ENCODE data around the gene RHEX. TPM values are rescaled to one million over a fixed set of nuclear protein-coding genes. Genes with fewer than 3 reads are reported as not detected.

RHEX gene
- polyA plus RNA-seq, 3 donors, result not detected

- Mint-ChIP-seq H3K27ac (no peak overlapping the region), H3K4me1 (peaks cover 10% of the 10 kb centered on the region), H3K36me3 (no peaks in the 10 kb centered on the region), H3K4me3 (no peak overlapping the region), H3K27me3 (ENCODE audit: low read depth in 3 of 3) (peaks cover 0 to 2% (median 0%) of the 10 kb centered on the region in 3 donors), H3K9me3 (peaks cover 0 to 2% (median 0%) of the 10 kb centered on the region in 7 donors)
- H3K4me3 ChIP-seq (replicated peaks in 1 of 3; ENCODE audit: low read depth in 2 of 3, low read length in 3 of 3), result no peak overlapping the region
- no peak overlapping the region for H3K27ac ChIP-seq (ENCODE audit: low read depth in 1 of 2, low read length in 2 of 2)
- TF ChIP-seq CTCF (IDR thresholded peaks at IDR 0.05), result no peak
- intact Hi-C loops (cut with micrococcal nuclease), result no loop called here
- H3K9me3 ChIP-seq (replicated peaks in 1 of 2; ENCODE audit: control insufficient read depth in 1 of 2, insufficient read depth in 1 of 2, low read length in 2 of 2), result no peaks in the 10 kb centered on the region
- WGBS (ENCODE audit: insufficient coverage), result no CpG with 5 or more reads among the region's 3 CpGs
- no peaks in the 10 kb centered on the region for H3K79me2 ChIP-seq (ENCODE audit: insufficient read depth, low read length)
- H3K9ac ChIP-seq (ENCODE audit: insufficient read depth, low read length, poor library complexity, severe bottlenecking), result no peak overlapping the region
- H3K36me3 ChIP-seq (replicated peaks in 1 of 2; ENCODE audit: control insufficient read depth in 1 of 2, insufficient read depth in 2 of 2, low read length in 2 of 2), result no peaks in the 10 kb centered on the region
- peaks cover 4 to 8% of the 10 kb centered on the region in 2 donors for H3K4me1 ChIP-seq (ENCODE audit: control insufficient read depth in 1 of 2, insufficient read depth in 2 of 2, low read length in 2 of 2)
- no peaks in the 10 kb centered on the region for H3K27me3 ChIP-seq (ENCODE audit: control insufficient read depth in 2 of 2, insufficient read depth in 2 of 2, low read length in 2 of 2)
- DNase-seq, result no peak
- no peaks in the 10 kb centered on the region for H4K20me1 ChIP-seq (ENCODE audit: insufficient read depth, low read length)
- no peak overlapping the region for H3K4me2 ChIP-seq (replicated peaks; ENCODE audit: extremely low read depth, low read length, poor library complexity, severe bottlenecking)
- H2AFZ ChIP-seq (ENCODE audit: insufficient read depth, low read depth, low read length, poor library complexity, severe bottlenecking), result no peak overlapping the region
Observed at GRCh38 chr1:206089341-206089740, 36.4 kb downstream of the RHEX start.

- Histone ChIP-seq H3K27ac (ENCODE audit: low read depth in 1 of 2, low read length in 2 of 2) (no peak overlapping the region), H3K4me3 (replicated peaks in 1 of 3; ENCODE audit: low read depth in 2 of 3, low read length in 3 of 3) (no peak overlapping the region), H3K9me3 (replicated peaks in 1 of 2; ENCODE audit: control insufficient read depth in 1 of 2, insufficient read depth in 1 of 2, low read length in 2 of 2) (no peaks in the 10 kb centered on the region), H3K4me2 (replicated peaks; ENCODE audit: extremely low read depth, low read length, poor library complexity, severe bottlenecking) (no peak overlapping the region), H4K20me1 (ENCODE audit: insufficient read depth, low read length) (no peaks in the 10 kb centered on the region), H3K27me3 (ENCODE audit: control insufficient read depth in 2 of 2, insufficient read depth in 2 of 2, low read length in 2 of 2) (no peaks in the 10 kb centered on the region), H3K36me3 (replicated peaks in 1 of 2; ENCODE audit: control insufficient read depth in 1 of 2, insufficient read depth in 2 of 2, low read length in 2 of 2) (no peaks in the 10 kb centered on the region), H3K4me1 (ENCODE audit: control insufficient read depth in 1 of 2, insufficient read depth in 2 of 2, low read length in 2 of 2) (peaks cover 25 to 27% of the 10 kb centered on the region in 2 donors), H3K9ac (ENCODE audit: insufficient read depth, low read length, poor library complexity, severe bottlenecking) (no peak overlapping the region), H3K79me2 (ENCODE audit: insufficient read depth, low read length) (no peaks in the 10 kb centered on the region), H2AFZ (ENCODE audit: insufficient read depth, low read depth, low read length, poor library complexity, severe bottlenecking) (peak overlapping the region; percentile 15)
- no CpG with 5 or more reads among the region's 7 CpGs for WGBS (ENCODE audit: insufficient coverage)
- no peak overlapping the region for H3K27ac Mint-ChIP-seq
- H3K27me3 Mint-ChIP-seq (ENCODE audit: low read depth in 3 of 3), result peaks cover 2 to 7% (median 4%) of the 10 kb centered on the region in 3 donors
- peaks cover 2 to 7% of the 10 kb centered on the region in 2 donors for H3K36me3 Mint-ChIP-seq
- DNase-seq, result no peak
- intact Hi-C loops (cut with micrococcal nuclease), result no loop called here
- peaks cover 32% of the 10 kb centered on the region for H3K4me1 Mint-ChIP-seq
- TF ChIP-seq CTCF (IDR thresholded peaks at IDR 0.05), result no peak
- no peak overlapping the region for H3K4me3 Mint-ChIP-seq
- H3K9me3 Mint-ChIP-seq, result peaks cover 0 to 2% (median 0%) of the 10 kb centered on the region in 7 donors
Observed at GRCh38 chr1:206094024-206094423, 41.1 kb downstream of the RHEX start.
